ENCODE data around the gene TRIM65.

GRCh38 chr17:75875940-75876189, 20.9 kb downstream of the TRIM65 start:
- TF ChIP-seq CTCF (conservative IDR thresholded peaks at IDR 0.05; ENCODE audit: low read length) (no peak), EZH2phosphoT487 (IDR thresholded peaks at IDR 0.05; ENCODE audit: borderline replicate concordance) (no peak)

Data from Loucy (cell line).